ENCODE results near the gene MYOC.
"Not testable (repeated sequence)": the region's sequence is repeated elsewhere in the genome, so short reads cannot be mapped to it uniquely, and the experiment has no call there.

The MYOC gene

DNA sequence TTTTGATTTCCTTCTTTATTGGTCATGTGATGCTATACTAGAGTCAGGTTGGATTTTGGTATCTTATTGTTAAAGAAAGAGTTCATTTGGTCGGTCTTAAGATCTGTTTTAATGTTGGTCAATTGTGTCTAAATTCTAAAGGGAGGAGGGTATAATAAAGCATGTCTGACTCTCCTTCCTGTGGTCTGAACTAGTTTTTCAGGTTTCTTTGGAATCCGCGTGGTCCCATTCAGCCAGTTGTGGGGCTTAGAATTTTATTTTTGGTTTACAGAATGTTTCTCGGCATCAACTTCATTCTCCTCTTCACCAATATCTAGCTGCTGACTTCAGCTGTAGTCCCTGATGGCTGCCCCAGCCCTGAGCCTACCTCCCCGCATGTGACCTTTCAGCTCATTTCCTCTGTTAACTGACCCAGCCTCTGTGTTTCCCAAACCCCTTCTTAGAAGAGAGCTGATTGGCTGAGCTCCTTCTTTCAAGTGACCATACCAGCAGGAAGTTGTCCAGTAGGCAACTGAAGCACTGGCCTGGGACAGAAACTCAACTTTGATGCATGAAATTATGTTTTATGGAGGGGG is 8.7 kb upstream of the MYOC start:
- H2AFZ ChIP-seq (ENCODE audit: low read depth, low read length), result no peak overlapping the region
- no peak overlapping the region for H3K27ac ChIP-seq (ENCODE audit: low read length)
- H3K27me3 ChIP-seq (ENCODE audit: insufficient read depth, low read length, poor library complexity), result no peaks in the 10 kb centered on the region
- H3K79me2 ChIP-seq (ENCODE audit: insufficient read depth, low read length), result no peaks in the 10 kb centered on the region
- H3K4me3 ChIP-seq (ENCODE audit: low read depth in 1 of 2, low read length in 2 of 2), result no peak overlapping the region
- H3K4me1 ChIP-seq (ENCODE audit: insufficient read depth, low read length), result no peaks in the 10 kb centered on the region
- no peaks in the 10 kb centered on the region for H4K20me1 ChIP-seq (ENCODE audit: insufficient read depth, low read length)
- TF ChIP-seq, protein P1, sequence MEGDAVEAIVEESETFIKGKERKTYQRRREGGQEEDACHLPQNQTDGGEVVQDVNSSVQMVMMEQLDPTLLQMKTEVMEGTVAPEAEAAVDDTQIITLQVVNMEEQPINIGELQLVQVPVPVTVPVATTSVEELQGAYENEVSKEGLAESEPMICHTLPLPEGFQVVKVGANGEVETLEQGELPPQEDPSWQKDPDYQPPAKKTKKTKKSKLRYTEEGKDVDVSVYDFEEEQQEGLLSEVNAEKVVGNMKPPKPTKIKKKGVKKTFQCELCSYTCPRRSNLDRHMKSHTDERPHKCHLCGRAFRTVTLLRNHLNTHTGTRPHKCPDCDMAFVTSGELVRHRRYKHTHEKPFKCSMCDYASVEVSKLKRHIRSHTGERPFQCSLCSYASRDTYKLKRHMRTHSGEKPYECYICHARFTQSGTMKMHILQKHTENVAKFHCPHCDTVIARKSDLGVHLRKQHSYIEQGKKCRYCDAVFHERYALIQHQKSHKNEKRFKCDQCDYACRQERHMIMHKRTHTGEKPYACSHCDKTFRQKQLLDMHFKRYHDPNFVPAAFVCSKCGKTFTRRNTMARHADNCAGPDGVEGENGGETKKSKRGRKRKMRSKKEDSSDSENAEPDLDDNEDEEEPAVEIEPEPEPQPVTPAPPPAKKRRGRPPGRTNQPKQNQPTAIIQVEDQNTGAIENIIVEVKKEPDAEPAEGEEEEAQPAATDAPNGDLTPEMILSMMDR (IDR thresholded peaks at IDR 0.05; ENCODE audit: borderline replicate concordance, extremely low read depth, low read length, poor library complexity, severe bottlenecking), result no peak
- no peak for TF ChIP-seq EZH2 (IDR thresholded peaks at IDR 0.05; ENCODE audit: borderline replicate concordance, low read depth, low read length, severe bottlenecking)
- no peak overlapping the region for H3K4me2 ChIP-seq (ENCODE audit: insufficient read depth, low read length)
- H3K9ac ChIP-seq (ENCODE audit: low read depth, low read length), result no peak overlapping the region
- DNase-seq (no peak), ATAC-seq (ENCODE audit: insufficient read depth, low read depth) (no peak)
- H3K36me3 ChIP-seq (ENCODE audit: insufficient read depth, low read length), result no peaks in the 10 kb centered on the region
- no peaks in the 10 kb centered on the region for H3K9me3 ChIP-seq (ENCODE audit: insufficient read depth, low read length, severe bottlenecking)

DNA sequence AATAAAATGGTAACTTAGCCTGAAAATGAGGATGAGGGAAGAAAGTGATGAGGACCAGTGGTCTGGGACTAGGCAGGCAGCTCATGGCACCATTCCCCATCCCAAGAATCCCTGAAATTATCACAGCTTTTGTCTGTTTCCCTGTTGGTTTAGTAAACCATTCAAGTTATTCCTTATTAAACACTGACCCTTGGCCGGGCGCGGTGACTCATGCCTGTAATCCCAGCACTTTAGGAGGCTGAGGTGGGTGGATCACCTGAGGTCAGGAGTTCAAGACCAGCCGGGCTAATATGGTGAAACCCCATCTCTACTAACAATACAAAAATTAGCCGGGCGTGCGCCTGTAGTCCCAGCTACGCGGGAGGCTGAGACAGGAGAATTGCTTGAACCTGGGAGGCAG is 3.7 kb upstream of the MYOC start:
- not testable (repeated sequence) for H3K9me3 ChIP-seq (ENCODE audit: insufficient read depth, low read length, severe bottlenecking); ATAC-seq (ENCODE audit: insufficient read depth, low read depth); H3K4me3 ChIP-seq (ENCODE audit: low read depth in 1 of 2, low read length in 2 of 2); H2AFZ ChIP-seq (ENCODE audit: low read depth, low read length); H4K20me1 ChIP-seq (ENCODE audit: insufficient read depth, low read length); H3K9ac ChIP-seq (ENCODE audit: low read depth, low read length); H3K4me1 ChIP-seq (ENCODE audit: insufficient read depth, low read length); H3K27ac ChIP-seq (ENCODE audit: low read length); H3K4me2 ChIP-seq (ENCODE audit: insufficient read depth, low read length); H3K79me2 ChIP-seq (ENCODE audit: insufficient read depth, low read length); H3K36me3 ChIP-seq (ENCODE audit: insufficient read depth, low read length); DNase-seq
- peaks cover 32% of the 10 kb centered on the region for H3K27me3 ChIP-seq (ENCODE audit: insufficient read depth, low read length, poor library complexity)

DNA sequence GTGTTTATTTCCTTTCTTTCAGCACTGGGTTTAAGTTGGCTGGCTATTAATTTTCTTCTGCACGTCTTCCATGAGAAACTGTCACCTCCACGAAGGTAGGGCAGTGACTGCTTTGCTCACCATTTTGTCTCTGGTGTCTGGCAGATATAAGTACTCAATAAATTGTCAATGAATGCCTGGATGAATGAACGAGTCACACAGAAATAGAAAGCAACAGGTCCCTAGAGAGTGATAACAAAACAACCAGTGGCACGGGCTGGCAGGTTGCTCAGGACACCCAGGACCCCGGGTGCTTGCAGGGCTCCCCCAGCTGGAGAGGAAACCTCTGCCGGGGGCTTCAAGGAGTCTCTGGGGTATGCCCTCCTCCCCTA is 3.2 kb upstream of the MYOC start:
- Histone ChIP-seq H3K4me3 (ENCODE audit: low read depth in 1 of 2, low read length in 2 of 2) (no peak overlapping the region), H3K9ac (ENCODE audit: low read depth, low read length) (no peak overlapping the region), H2AFZ (ENCODE audit: low read depth, low read length) (0 out of 2 replicates have a peak overlapping the region, but pooled peaks have one; percentile 15), H3K9me3 (ENCODE audit: insufficient read depth, low read length, severe bottlenecking) (no peaks in the 10 kb centered on the region), H3K27me3 (ENCODE audit: insufficient read depth, low read length, poor library complexity) (peaks cover 32% of the 10 kb centered on the region), H3K4me1 (ENCODE audit: insufficient read depth, low read length) (no peaks in the 10 kb centered on the region), H3K36me3 (ENCODE audit: insufficient read depth, low read length) (no peaks in the 10 kb centered on the region), H4K20me1 (ENCODE audit: insufficient read depth, low read length) (no peaks in the 10 kb centered on the region), H3K27ac (ENCODE audit: low read length) (no peak overlapping the region), H3K4me2 (ENCODE audit: insufficient read depth, low read length) (no peak overlapping the region), H3K79me2 (ENCODE audit: insufficient read depth, low read length) (no peaks in the 10 kb centered on the region)
- ATAC-seq (ENCODE audit: insufficient read depth, low read depth), result no peak
- no peak for DNase-seq
- TF ChIP-seq, protein P1 (IDR thresholded peaks at IDR 0.05; ENCODE audit: borderline replicate concordance, extremely low read depth, low read length, poor library complexity, severe bottlenecking), result no peak
- TF ChIP-seq EZH2 (IDR thresholded peaks at IDR 0.05; ENCODE audit: borderline replicate concordance, low read depth, low read length, severe bottlenecking), result no peak

DNA sequence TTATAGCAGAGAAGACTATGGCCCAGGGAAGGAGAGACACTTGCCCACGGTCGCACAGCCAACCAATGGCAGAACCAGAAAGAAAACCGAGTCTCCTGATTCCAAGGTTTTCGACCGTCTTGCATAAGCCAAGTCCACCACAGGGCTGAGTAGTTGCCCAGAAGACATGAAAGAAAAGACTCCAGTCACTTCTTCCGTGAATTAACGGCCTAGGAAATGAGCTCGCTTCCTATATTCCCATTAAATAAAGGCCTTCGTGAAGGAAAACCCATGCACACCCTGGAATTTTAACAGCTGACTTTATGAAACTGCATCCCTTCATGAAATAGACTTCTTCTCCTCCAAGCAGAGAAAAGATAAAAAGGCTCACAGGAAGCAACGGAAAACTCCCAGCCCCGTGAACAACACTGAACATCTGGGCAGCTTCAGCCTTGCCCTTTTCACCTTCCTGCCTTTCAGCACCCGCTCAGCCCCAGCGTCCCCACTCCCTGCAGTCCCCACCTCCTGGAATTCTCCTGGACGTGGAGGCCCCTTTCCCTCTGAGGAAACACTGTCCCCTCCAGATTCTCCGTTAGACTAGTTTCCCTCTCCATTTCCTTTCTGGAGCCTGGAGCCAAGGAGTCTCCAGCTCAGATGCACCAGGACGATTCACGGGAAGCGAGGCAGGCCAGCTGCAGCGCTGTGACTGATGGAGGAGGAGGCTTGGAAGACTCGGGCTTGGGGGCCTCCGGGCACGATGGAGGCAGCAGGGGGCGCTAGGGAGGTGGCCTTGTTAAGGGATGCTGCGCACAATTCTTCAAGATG is 2.7 kb upstream of the MYOC start:
- Histone ChIP-seq H3K27ac (ENCODE audit: low read length) (no peak overlapping the region), H4K20me1 (ENCODE audit: insufficient read depth, low read length) (no peaks in the 10 kb centered on the region), H3K4me3 (ENCODE audit: low read depth in 1 of 2, low read length in 2 of 2) (no peak overlapping the region), H3K4me1 (ENCODE audit: insufficient read depth, low read length) (no peaks in the 10 kb centered on the region), H3K27me3 (ENCODE audit: insufficient read depth, low read length, poor library complexity) (peaks cover 32% of the 10 kb centered on the region), H3K36me3 (ENCODE audit: insufficient read depth, low read length) (no peaks in the 10 kb centered on the region), H2AFZ (ENCODE audit: low read depth, low read length) (no peak overlapping the region), H3K4me2 (ENCODE audit: insufficient read depth, low read length) (no peak overlapping the region), H3K9ac (ENCODE audit: low read depth, low read length) (no peak overlapping the region), H3K79me2 (ENCODE audit: insufficient read depth, low read length) (no peaks in the 10 kb centered on the region), H3K9me3 (ENCODE audit: insufficient read depth, low read length, severe bottlenecking) (no peaks in the 10 kb centered on the region)
- DNase-seq (peak; percentile 45), ATAC-seq (ENCODE audit: insufficient read depth, low read depth) (peak; percentile 61; the same call in 2 of the 3 replicates)
- TF ChIP-seq, protein P1 (IDR thresholded peaks at IDR 0.05; ENCODE audit: borderline replicate concordance, extremely low read depth, low read length, poor library complexity, severe bottlenecking), result peak; percentile 74
- no peak for TF ChIP-seq EZH2 (IDR thresholded peaks at IDR 0.05; ENCODE audit: borderline replicate concordance, low read depth, low read length, severe bottlenecking)

Data from DND-41 (cell line).